Osteocyte (in vitro differentiated cells): Measurements from ENCODE around the gene FUCA1. TPM values are rescaled to one million over a fixed set of nuclear protein-coding genes. Genes with fewer than 3 reads are reported as not detected.
"Not testable (repeated sequence)": the region's sequence is repeated elsewhere in the genome, so short reads cannot be mapped to it uniquely, and the experiment has no call there.

ENCODE experiments used
- DNase-seq: peaks from one replicate; pipeline ENCODE4 v3.0.0; 2021; ENCODE audit warnings: mixed read lengths; ENCODE audit not compliant: unreplicated experiment; ENCODE audit errors: extremely low spot score
- H3K27ac Mint-ChIP-seq: one replicate; pipeline ENCODE4 v1.8.0; 2021; ENCODE audit warnings: mild to moderate bottlenecking, mixed read lengths; ENCODE audit not compliant: unreplicated experiment
- H3K27me3 Mint-ChIP-seq: one replicate; pipeline ENCODE4 v1.8.0; 2021; ENCODE audit warnings: mixed read lengths; ENCODE audit not compliant: unreplicated experiment
- H3K36me3 Mint-ChIP-seq: one replicate; pipeline ENCODE4 v1.8.0; 2021; ENCODE audit warnings: mixed read lengths; ENCODE audit not compliant: unreplicated experiment
- H3K4me1 Mint-ChIP-seq: one replicate; pipeline ENCODE4 v1.8.0; 2021; ENCODE audit warnings: mixed read lengths; ENCODE audit not compliant: unreplicated experiment
- H3K4me3 Mint-ChIP-seq: one replicate; pipeline ENCODE4 v1.8.0; 2021; ENCODE audit warnings: mild to moderate bottlenecking, moderate library complexity, mixed read lengths; ENCODE audit not compliant: unreplicated experiment
- H3K9me3 Mint-ChIP-seq: one replicate; pipeline ENCODE4 v1.8.0; 2021; ENCODE audit warnings: mixed read lengths; ENCODE audit not compliant: unreplicated experiment
- CTCF ChIP-seq: fragments of 200-600 bp; sonication (generic); IDR thresholded peaks from 2 replicates; pipeline ENCODE4 v1.5.0; 2021; ENCODE audit warnings: antibody characterized with exemption, mild to moderate bottlenecking, moderate library complexity
- total RNA-seq: library from RNA; stranded (reverse); gene quantifications from 2 replicates; pipeline ENCODE4 v1.2.1, GENCODE V29; 2021

The FUCA1 gene
- total RNA-seq, 1 donor from 2014 or later = 16.4 TPM

GRCh38 chr1:23902321-23903278 lies 34.5 kb upstream of the FUCA1 start:
- TF ChIP-seq CTCF = no peak
- no peak for DNase-seq
- no peaks in the 10 kb centered on the region for H3K9me3 Mint-ChIP-seq
- peaks cover 3% of the 10 kb centered on the region for H3K4me1 Mint-ChIP-seq
- H3K36me3 Mint-ChIP-seq = no peaks in the 10 kb centered on the region
- no peak overlapping the region for H3K27ac Mint-ChIP-seq
- peaks cover 66% of the 10 kb centered on the region for H3K27me3 Mint-ChIP-seq
- H3K4me3 Mint-ChIP-seq = peak overlapping the region; percentile 22

- not testable (repeated sequence) for H3K36me3 Mint-ChIP-seq, H3K27ac Mint-ChIP-seq, DNase-seq, H3K9me3 Mint-ChIP-seq, H3K4me3 Mint-ChIP-seq, H3K4me1 Mint-ChIP-seq
- peaks cover 60% of the 10 kb centered on the region for H3K27me3 Mint-ChIP-seq
These were observed 31.9 kb upstream of the FUCA1 start for GRCh38 chr1:23900017-23900416.

- no peak for DNase-seq
- Mint-ChIP-seq H3K9me3 (no peaks in the 10 kb centered on the region), H3K36me3 (no peaks in the 10 kb centered on the region), H3K4me3 (no peak overlapping the region), H3K27me3 (peaks cover 52% of the 10 kb centered on the region), H3K4me1 (peaks cover 3% of the 10 kb centered on the region), H3K27ac (no peak overlapping the region)
- no peak for TF ChIP-seq CTCF
These were observed 31.0 kb upstream of the FUCA1 start for GRCh38 chr1:23899070-23899469.

GRCh38 chr1:23897083-23897482 lies 29.0 kb upstream of the FUCA1 start:
- H3K4me1 Mint-ChIP-seq = peaks cover 3% of the 10 kb centered on the region
- no peak overlapping the region for H3K4me3 Mint-ChIP-seq
- peaks cover 43% of the 10 kb centered on the region for H3K27me3 Mint-ChIP-seq
- no peak overlapping the region for H3K27ac Mint-ChIP-seq
- no peak for DNase-seq
- no peak for TF ChIP-seq CTCF
- H3K36me3 Mint-ChIP-seq = no peaks in the 10 kb centered on the region
- no peaks in the 10 kb centered on the region for H3K9me3 Mint-ChIP-seq

DNA sequence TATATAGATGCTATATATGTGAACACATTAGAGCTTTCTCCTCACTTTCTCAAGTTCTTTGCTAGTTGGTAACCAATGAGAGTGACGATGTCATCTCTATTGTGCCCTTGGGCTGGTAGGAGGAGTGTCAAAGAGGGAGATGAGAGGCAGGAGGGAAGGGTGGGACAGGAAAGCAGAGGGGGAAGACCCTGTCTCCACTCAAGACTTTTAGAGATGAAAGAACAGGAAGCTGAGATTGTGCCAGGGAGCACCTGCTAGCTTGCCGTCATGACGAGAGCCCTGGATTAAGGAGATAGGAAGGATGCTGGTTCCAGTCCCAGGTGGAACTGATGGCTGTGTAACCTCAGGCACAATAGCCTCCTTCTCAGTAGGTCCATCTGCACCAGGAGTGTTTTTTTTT lies 28.4 kb upstream of the FUCA1 start:
- no peak overlapping the region for H3K27ac Mint-ChIP-seq
- H3K36me3 Mint-ChIP-seq = no peaks in the 10 kb centered on the region
- peaks cover 3% of the 10 kb centered on the region for H3K4me1 Mint-ChIP-seq
- peaks cover 44% of the 10 kb centered on the region for H3K27me3 Mint-ChIP-seq
- no peak for DNase-seq
- H3K9me3 Mint-ChIP-seq = no peaks in the 10 kb centered on the region
- H3K4me3 Mint-ChIP-seq = no peak overlapping the region
- no peak for TF ChIP-seq CTCF
